Neuronal stem cell (in vitro differentiated cells): ENCODE results near the gene SNX25.
"Not testable (repeated sequence)": the region's sequence is repeated elsewhere in the genome, so short reads cannot be mapped to it uniquely, and the experiment has no call there.

Experiments
- DNase-seq: peaks from one replicate; pipeline ENCODE4 v3.0.0-alpha.2; 2013; ENCODE audit warnings: low spot score
- H2AFZ ChIP-seq: one replicate; pipeline ENCODE4 v1.6.1; 2013; ENCODE audit warnings: mild to moderate bottlenecking, low read length, inconsistent platforms
- H2AK5ac ChIP-seq: 2 replicates; pipeline ENCODE4 v1.6.1; 2013; ENCODE audit warnings: low read depth, mild to moderate bottlenecking, inconsistent platforms, low read length, moderate library complexity, mixed read lengths
- H2BK120ac ChIP-seq: 2 replicates; pipeline ENCODE4 v1.6.1; 2013; ENCODE audit warnings: low read depth, mild to moderate bottlenecking, inconsistent platforms, low read length, moderate library complexity, mixed read lengths
- H2BK12ac ChIP-seq: one replicate; pipeline ENCODE4 v1.6.1; 2013; ENCODE audit warnings: low read length, inconsistent platforms
- H2BK15ac ChIP-seq: 2 replicates; pipeline ENCODE4 v1.6.1; 2013; ENCODE audit warnings: mild to moderate bottlenecking, low read length, inconsistent platforms, mixed read lengths
- H2BK5ac ChIP-seq: one replicate; pipeline ENCODE4 v1.6.1; 2013; ENCODE audit warnings: inconsistent platforms, mild to moderate bottlenecking, low read length, moderate library complexity
- H3K14ac ChIP-seq: one replicate; pipeline ENCODE4 v1.6.1; 2013; ENCODE audit warnings: low read length, inconsistent platforms
- H3K18ac ChIP-seq: 2 replicates; pipeline ENCODE4 v1.6.1; 2013; ENCODE audit warnings: low read length, inconsistent platforms
- H3K23ac ChIP-seq: 2 replicates; pipeline ENCODE4 v1.6.1; 2013; ENCODE audit warnings: low read depth, mild to moderate bottlenecking, mixed read lengths, low read length, inconsistent platforms; ENCODE audit not compliant: poor library complexity
- H3K27ac ChIP-seq: replicated peaks from 3 replicates; pipeline ENCODE4 v1.5.1; 2013; ENCODE audit warnings: low read length, inconsistent platforms
- H3K27me3 ChIP-seq, 3 experiments: 2 replicates each; pipeline ENCODE4 v1.6.1; 2013; ENCODE audit warnings: low read length in 3 of 3, mild to moderate bottlenecking in 2 of 3, inconsistent platforms in 1 of 3, low read depth in 1 of 3, mixed read lengths in 1 of 3, moderate library complexity in 1 of 3; ENCODE audit not compliant: control insufficient read depth in 3 of 3, insufficient read depth in 3 of 3
- H3K36me3 ChIP-seq, 2 donors: replicated peaks in 1 of 2; 2 replicates each; pipeline ENCODE4 v1.6.1; 2013; ENCODE audit warnings: low read length in 2 of 2; ENCODE audit not compliant: control insufficient read depth in 2 of 2, insufficient read depth in 2 of 2
- H3K4ac ChIP-seq: 2 replicates; pipeline ENCODE4 v1.6.1; 2013; ENCODE audit warnings: inconsistent platforms, mild to moderate bottlenecking, low read length, moderate library complexity
- H3K4me1 ChIP-seq, 2 donors: 1 replicate in 1 of 2; 2 replicates in 1 of 2; pipeline ENCODE4 v1.6.1; 2013; ENCODE audit warnings: low read length in 2 of 2, low read depth in 1 of 2; ENCODE audit not compliant: control insufficient read depth in 2 of 2, insufficient read depth in 1 of 2
- H3K4me2 ChIP-seq: one replicate; pipeline ENCODE4 v1.6.1; 2013; ENCODE audit warnings: mild to moderate bottlenecking, low read length, inconsistent platforms; ENCODE audit not compliant: insufficient read depth, poor library complexity, severe bottlenecking
- H3K4me3 ChIP-seq, 2 donors: 2 replicates each; pipeline ENCODE4 v1.5.1; 2013; ENCODE audit warnings: low read length in 2 of 2, mild to moderate bottlenecking in 2 of 2, inconsistent platforms in 1 of 2, moderate library complexity in 1 of 2
- H3K79me1 ChIP-seq: one replicate; pipeline ENCODE4 v1.6.1; 2013; ENCODE audit warnings: low read depth, mild to moderate bottlenecking, inconsistent platforms, low read length, moderate library complexity
- H3K9ac ChIP-seq: one replicate; pipeline ENCODE4 v1.6.1; 2013; ENCODE audit warnings: mild to moderate bottlenecking, low read depth, low read length, inconsistent platforms; ENCODE audit not compliant: poor library complexity
- H3K9me3 ChIP-seq, 2 donors: replicated peaks in 1 of 2; 2 replicates each; pipeline versions ENCODE3 to v1.6.1; 2013; ENCODE audit warnings: low read length in 2 of 2, mild to moderate bottlenecking in 2 of 2, inconsistent platforms in 1 of 2, low read depth in 1 of 2, mixed read lengths in 1 of 2, moderate library complexity in 1 of 2; ENCODE audit not compliant: control insufficient read depth in 2 of 2, insufficient read depth in 1 of 2
- H4K8ac ChIP-seq: one replicate; pipeline ENCODE4 v1.6.1; 2013; ENCODE audit warnings: low read depth, mild to moderate bottlenecking, inconsistent platforms, low read length, moderate library complexity
- H4K91ac ChIP-seq: one replicate; pipeline ENCODE4 v1.6.1; 2013; ENCODE audit warnings: low read length, low read depth, mild to moderate bottlenecking, inconsistent platforms; ENCODE audit not compliant: poor library complexity
- WGBS, 2 donors: extraction: QIAGEN DNeasy Blood & Tissue Kit; methylation state at CpG; one replicate each; pipeline ENCODE4 v1.1.7; 2013; ENCODE audit warnings: missing lambda C conversion rate in 2 of 2, mixed read lengths in 1 of 2; ENCODE audit not compliant: insufficient read length in 2 of 2, insufficient replicate concordance in 1 of 2; ENCODE audit errors: extremely low coverage in 2 of 2; 5-methylcytosine and 5-hydroxymethylcytosine counted together

The SNX25 gene

DNA sequence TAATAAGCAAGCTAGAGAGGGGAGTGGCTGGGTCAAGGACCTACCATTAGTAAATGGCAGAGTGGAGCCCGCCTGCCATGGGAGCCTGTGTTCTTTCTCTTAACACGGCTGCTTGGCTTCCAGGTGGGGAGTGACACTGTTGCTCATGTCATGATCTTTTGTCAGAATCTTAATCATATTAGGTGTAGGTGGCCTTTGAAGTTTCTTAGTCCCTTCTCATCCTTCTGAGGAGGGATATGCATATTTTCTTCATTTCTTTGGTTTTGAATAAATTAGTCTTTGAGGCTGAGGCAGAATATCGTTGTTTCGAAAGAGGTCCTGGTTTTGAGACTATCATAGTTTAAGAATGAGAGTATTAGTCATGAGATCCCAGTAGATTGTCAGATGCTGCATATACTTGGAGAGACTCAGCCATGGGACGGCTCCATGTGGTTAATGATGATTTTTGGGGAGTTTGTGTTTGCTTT lies 28.9 kb downstream of the SNX25 start:
- no peak for DNase-seq
- Histone ChIP-seq H3K79me1 (peaks cover 1% of the 10 kb centered on the region), H3K9me3 (peaks cover 9 to 12% of the 10 kb centered on the region in 2 donors)

DNA sequence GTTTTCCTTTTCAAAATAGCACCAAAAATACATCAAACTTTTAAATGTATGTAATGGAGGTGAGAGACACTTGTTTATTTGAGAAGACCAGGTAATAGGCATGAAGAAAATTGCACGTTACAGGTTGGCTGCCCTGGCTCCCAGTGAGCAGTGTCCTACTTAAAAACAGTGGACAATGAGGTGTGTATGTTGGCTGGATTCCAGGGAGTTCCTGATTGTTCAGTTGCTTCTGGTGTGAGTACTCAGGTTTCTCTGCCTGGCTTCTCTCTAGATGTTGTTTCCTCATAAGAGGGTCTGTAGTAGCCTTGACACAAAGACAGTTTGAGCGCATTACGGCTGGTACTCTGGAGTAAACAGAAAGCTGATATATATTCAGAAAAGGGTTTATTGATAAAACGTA lies 29.4 kb downstream of the SNX25 start:
- no peak overlapping the region for H4K91ac ChIP-seq
- no peaks in the 10 kb centered on the region for H3K4me1 ChIP-seq
- H3K36me3 ChIP-seq: peaks cover 0 to 4% of the 10 kb centered on the region in 2 donors
- no peak overlapping the region for H3K18ac ChIP-seq
- no peak overlapping the region for H4K8ac ChIP-seq
- H2BK12ac ChIP-seq: no peak overlapping the region
- no peak overlapping the region for H3K4me3 ChIP-seq
- peaks cover 1% of the 10 kb centered on the region for H3K79me1 ChIP-seq
- WGBS, 2 donors: no CpG with 5 or more reads among the region's 4 CpGs
- no peak overlapping the region for H3K4me2 ChIP-seq
- H3K9ac ChIP-seq: no peak overlapping the region
- no peak overlapping the region for H2BK15ac ChIP-seq
- no peak overlapping the region for H3K14ac ChIP-seq
- H2BK120ac ChIP-seq: no peak overlapping the region
- H3K9me3 ChIP-seq: peaks cover 9 to 12% of the 10 kb centered on the region in 2 donors
- no peak overlapping the region for H3K27ac ChIP-seq
- H3K23ac ChIP-seq: no peak overlapping the region
- no peak overlapping the region for H2AK5ac ChIP-seq
- no peaks in the 10 kb centered on the region for H3K27me3 ChIP-seq
- no peak overlapping the region for H2AFZ ChIP-seq
- H2BK5ac ChIP-seq: no peak overlapping the region
- H3K4ac ChIP-seq: no peak overlapping the region
- no peak for DNase-seq

More for the DNA sequence above, 28.9 kb downstream of the SNX25 start:
- Histone ChIP-seq H3K18ac (no peak overlapping the region), H2BK15ac (no peak overlapping the region), H3K4ac (no peak overlapping the region), H4K91ac (no peak overlapping the region), H3K4me2 (no peak overlapping the region), H2BK12ac (no peak overlapping the region), H3K27ac (no peak overlapping the region), H3K14ac (no peak overlapping the region), H2BK5ac (no peak overlapping the region), H3K23ac (no peak overlapping the region), H3K4me3 (no peak overlapping the region), H2BK120ac (no peak overlapping the region), H3K9ac (no peak overlapping the region), H3K4me1 (no peaks in the 10 kb centered on the region), H3K36me3 (peaks cover 0 to 4% of the 10 kb centered on the region in 2 donors), H4K8ac (no peak overlapping the region), H2AFZ (no peak overlapping the region), H3K27me3 (no peaks in the 10 kb centered on the region), H2AK5ac (no peak overlapping the region)
- WGBS, 2 donors: no CpG with 5 or more reads among the region's 5 CpGs

GRCh38 chr4:185240486-185240885 lies 31.1 kb downstream of the SNX25 start:
- H3K23ac ChIP-seq, H3K14ac ChIP-seq, H3K9ac ChIP-seq, H3K18ac ChIP-seq, H4K8ac ChIP-seq, H3K36me3 ChIP-seq, H3K79me1 ChIP-seq, H3K4me2 ChIP-seq, H2BK5ac ChIP-seq, H3K4me1 ChIP-seq, DNase-seq, H4K91ac ChIP-seq, H2AK5ac ChIP-seq, H3K27ac ChIP-seq, H3K4ac ChIP-seq, H3K4me3 ChIP-seq, H2BK12ac ChIP-seq, H2AFZ ChIP-seq, H2BK120ac ChIP-seq, H2BK15ac ChIP-seq, H3K27me3 ChIP-seq: not testable (repeated sequence)
- WGBS, 2 donors: no CpG with 5 or more reads among the region's 32 CpGs
- H3K9me3 ChIP-seq: peaks cover 9 to 12% of the 10 kb centered on the region in 2 donors

DNA sequence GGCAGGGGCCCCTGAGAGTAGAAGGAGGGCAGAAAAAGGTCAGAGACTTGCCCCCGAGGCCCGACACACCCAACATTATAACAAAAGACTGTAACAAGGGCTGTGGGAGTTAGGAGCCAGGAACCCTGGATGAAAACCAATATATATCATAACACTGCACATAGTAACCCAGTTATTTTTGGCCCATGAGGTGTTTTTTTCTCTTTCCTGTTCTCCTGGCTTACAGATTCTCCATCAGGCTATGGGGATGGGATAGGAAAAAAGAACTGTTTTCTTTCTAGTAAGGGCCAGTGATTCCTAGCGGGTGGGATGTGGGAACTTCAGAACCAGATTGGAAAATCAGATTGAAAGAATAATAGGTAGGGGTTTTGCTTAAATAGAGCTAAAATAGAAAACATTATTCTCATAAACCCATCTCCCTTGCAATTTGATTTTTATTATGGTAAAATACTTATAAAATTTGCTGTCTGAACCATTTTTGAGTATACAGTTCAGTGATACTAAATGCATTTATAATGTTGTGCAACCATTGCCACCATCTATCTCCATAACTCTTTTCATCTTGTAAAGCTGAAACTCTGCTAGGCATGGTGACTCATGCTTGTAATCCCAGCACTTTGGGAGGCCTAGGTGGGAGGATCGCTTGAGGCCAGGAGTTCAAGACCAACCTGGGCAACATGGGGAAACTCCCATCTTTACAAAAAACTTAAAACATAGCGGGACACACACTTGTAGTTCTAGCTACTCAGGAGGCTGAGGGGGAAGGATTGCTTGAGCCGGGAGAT lies 33.5 kb downstream of the SNX25 start:
- Histone ChIP-seq H3K4me3 (no peak overlapping the region), H3K4ac (no peak overlapping the region), H4K8ac (no peak overlapping the region), H3K18ac (no peak overlapping the region), H3K36me3 (peaks cover 0 to 4% of the 10 kb centered on the region in 2 donors), H3K23ac (no peak overlapping the region), H2BK5ac (no peak overlapping the region), H3K79me1 (peaks cover 3% of the 10 kb centered on the region), H3K27me3 (no peaks in the 10 kb centered on the region), H3K14ac (no peak overlapping the region), H4K91ac (no peak overlapping the region), H3K9me3 (peaks cover 6 to 12% of the 10 kb centered on the region in 2 donors), H2BK120ac (no peak overlapping the region), H3K4me2 (no peak overlapping the region), H2AFZ (no peak overlapping the region), H3K4me1 (no peaks in the 10 kb centered on the region), H2BK15ac (no peak overlapping the region), H3K27ac (no peak overlapping the region), H3K9ac (no peak overlapping the region), H2BK12ac (no peak overlapping the region), H2AK5ac (no peak overlapping the region)
- DNase-seq: no peak
- WGBS, 2 donors: no CpG with 5 or more reads among the region's 6 CpGs
